GM21576 (cell line): ENCODE measurements around the gene PCBP3.

Experiments used
- ATAC-seq: cut with Tn5 transposase; IDR thresholded peaks from one replicate; pipeline ENCODE4 v1.9.1; 2021; ENCODE audit warnings: mild to moderate bottlenecking, moderate library complexity; ENCODE audit not compliant: unreplicated experiment

The PCBP3 gene

GRCh38 chr21:45985471-45986315 lies 342.2 kb downstream of the PCBP3 start:
- no peak for ATAC-seq

GRCh38 chr21:45986316-45987051 lies 343.0 kb downstream of the PCBP3 start:
- ATAC-seq = no peak

GRCh38 chr21:45987121-45987711 lies 343.7 kb downstream of the PCBP3 start:
- no peak for ATAC-seq

- ATAC-seq = no peak
Observed at GRCh38 chr21:45988366-45989347, 345.1 kb downstream of the PCBP3 start.

DNA sequence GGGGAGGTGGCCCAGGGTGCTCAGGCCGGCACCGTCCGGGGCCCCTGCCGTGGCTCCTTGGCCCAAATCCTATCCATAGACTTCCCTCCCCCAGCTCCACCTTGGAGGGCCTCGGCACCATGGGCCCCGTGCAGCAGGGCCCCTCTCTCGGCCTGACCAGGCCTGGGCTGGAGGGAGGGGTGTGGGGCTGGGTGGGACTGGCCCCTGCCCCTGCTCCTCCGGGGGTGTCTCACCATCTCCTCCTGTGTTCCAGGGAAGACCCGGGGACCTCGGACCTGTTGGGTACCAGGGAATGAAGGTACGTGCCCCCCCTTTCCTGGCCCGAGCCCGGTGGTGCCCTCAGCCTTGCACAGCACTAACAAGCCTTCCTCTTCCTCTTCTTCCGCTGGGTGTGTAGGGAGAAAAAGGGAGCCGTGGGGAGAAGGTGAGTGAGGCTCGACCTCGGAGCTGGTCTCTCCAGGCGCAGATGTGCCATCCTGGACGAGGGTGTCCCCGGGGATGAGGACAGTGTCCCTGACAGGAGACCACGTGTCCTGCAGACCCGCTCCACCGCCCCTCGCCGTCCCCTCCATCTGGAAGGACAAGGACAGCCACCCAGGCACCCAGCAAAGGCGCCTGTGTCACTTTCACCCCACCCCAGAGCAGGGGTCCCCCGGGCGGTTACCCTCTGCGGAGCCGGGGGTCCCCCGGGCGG lies 346.0 kb downstream of the PCBP3 start:
- ATAC-seq = no peak

DNA sequence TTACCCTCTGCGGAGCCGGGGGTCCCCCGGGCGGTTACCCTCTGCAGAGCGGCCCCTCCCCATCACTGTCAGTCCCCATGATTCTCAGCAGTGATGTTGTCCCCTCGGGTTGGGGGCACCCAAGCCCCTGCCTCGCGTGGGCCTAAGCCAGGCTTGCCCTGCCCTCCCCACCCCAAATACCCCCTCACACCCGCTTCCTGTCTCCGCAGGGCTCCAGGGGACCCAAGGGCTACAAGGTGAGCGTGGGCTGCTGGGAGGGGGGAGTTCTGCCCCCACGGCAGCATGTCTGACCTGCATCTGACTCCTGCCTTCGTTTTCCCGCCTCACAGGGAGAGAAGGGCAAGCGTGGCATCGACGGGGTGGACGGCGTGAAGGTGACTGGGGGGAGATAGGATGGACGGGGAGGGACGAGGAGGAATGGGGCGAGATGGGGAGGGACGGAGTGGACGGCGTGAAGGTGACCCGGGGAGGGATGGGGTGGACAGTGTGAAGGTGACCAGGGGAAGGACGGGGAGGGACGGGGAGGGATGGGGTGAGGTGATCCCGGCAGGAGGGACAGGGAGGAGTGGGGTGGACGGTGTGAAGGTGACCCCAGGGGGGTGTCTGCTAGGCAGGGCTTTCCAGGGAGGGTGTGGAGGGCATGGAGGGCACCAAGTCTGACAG lies 346.7 kb downstream of the PCBP3 start:
- no peak for ATAC-seq

DNA sequence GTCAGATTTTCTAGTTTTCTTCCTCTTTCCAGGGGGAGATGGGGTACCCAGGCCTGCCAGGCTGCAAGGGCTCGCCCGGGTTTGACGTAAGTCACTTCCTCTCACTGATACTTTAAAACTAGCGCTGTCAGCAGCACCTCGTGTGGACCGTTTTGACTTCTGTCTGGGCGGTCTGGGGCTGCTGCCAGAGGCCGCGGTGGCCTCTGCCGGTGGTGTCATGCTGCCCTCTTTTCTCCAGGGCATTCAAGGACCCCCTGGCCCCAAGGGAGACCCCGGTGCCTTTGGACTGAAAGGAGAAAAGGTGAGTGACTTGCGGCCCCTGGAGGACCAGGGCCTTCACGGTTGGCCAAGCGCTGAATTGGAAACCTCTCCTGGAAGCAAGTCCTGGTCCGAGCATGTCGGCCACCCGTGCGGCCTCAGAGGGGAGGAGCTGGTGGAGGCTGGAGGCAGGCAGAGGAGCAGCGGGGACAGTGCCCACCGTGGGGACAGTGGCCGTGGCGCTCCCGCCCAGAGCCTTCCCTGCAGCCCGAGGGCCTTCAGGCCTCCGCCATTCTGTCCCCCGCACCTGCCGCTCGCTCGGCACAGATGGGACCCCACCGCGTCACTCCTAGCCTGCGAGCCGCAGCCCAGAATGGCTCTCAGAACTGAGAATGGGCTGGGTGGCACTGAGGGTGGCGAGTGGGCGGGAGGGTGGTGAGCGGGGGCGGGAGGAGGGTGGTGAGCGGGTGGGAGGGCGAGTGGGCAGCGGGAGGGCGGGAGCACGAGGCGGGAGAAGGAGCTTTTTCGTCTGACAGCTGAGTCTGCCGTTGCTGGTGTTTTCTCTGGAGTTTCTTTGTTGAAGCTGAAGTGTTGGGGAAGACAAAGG lies 347.4 kb downstream of the PCBP3 start:
- no peak for ATAC-seq

DNA sequence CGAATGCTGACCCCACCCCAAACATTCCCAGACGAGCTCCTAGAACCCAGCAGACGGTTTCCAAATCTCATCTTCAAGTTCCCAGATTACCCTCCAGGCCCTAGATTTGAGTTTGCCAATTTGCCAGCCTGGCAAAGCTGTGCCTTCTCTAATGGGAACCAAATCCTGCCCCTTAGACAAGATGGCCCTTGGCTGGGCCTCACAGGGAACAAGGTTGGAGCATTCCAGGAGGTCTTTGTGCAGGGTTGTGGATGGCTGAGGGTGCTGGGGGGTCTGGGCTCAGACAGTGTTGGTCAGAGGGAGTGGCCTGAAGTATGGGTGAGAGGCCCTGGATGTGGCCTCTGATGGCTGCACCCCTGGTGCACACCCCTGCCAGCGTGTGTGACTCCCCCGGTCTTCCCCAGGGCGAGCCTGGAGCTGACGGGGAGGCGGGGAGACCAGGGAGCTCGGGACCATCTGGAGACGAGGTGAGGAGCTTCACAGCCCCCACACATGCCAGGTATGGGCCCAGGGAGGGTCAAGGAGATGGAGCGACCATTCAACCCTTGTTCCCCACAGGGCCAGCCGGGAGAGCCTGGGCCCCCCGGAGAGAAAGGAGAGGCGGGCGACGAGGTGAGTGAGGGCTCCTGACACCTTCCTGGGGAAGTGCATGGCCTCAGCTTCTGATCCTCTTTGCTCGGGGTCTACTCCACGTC lies 348.2 kb downstream of the PCBP3 start:
- ATAC-seq = no peak
